GM19463 (cell line): ENCODE data around the gene PTCD1.

Source experiments
- ATAC-seq: cut with Tn5 transposase; IDR thresholded peaks from one replicate; pipeline ENCODE4 v1.9.1; 2021; ENCODE audit warnings: mild to moderate bottlenecking, moderate library complexity; ENCODE audit not compliant: unreplicated experiment

Gene PTCD1

GRCh38 chr7:99371376-99371920 is 67.2 kb downstream of the PTCD1 start:
- no peak for ATAC-seq

- no peak for ATAC-seq
These were observed 68.7 kb downstream of the PTCD1 start for GRCh38 chr7:99369767-99370391.

GRCh38 chr7:99368750-99369389 is 69.7 kb downstream of the PTCD1 start:
- no peak for ATAC-seq
